Measurements from ENCODE around the gene FKBP3.

- TF ChIP-seq CTCF (IDR thresholded peaks at IDR 0.05) (no peak), POLR2A (IDR thresholded peaks at IDR 0.05) (no peak)
Observed at GRCh38 chr14:45112896-45113781, 21.1 kb downstream of the FKBP3 start.
